Right lobe of liver (tissue), 6 donors: Measurements from ENCODE around the gene WTIP. TPM values are rescaled to one million over a fixed set of nuclear protein-coding genes. Genes with fewer than 3 reads are reported as not detected.
"Not testable (repeated sequence)": the region's sequence is repeated elsewhere in the genome, so short reads cannot be mapped to it uniquely, and the experiment has no call there.

ENCODE experiments used
- ATAC-seq, 4 donors: fragments of 200-7000 bp; cut with Tn5 transposase; one replicate each; pipeline ENCODE4 v1.9.1; 2020; ENCODE audit warnings: mild to moderate bottlenecking in 4 of 4, moderate library complexity in 4 of 4
- DNase-seq, 3 donors: peaks; one replicate each; pipeline ENCODE4 v3.0.0-alpha.2; 2020
- H3K27ac ChIP-seq, 3 donors: fragments of 200-600 bp; one replicate each; pipeline ENCODE4 v1.8.0; 2022
- H3K27me3 ChIP-seq, 2 donors: fragments of 200-600 bp; one replicate each; pipeline ENCODE4 v1.8.0; 2022
- H3K36me3 ChIP-seq, 4 donors: fragments of 200-600 bp; sonication (generic) in 1 of 4; one replicate each; pipeline versions ENCODE4 v1.5.1 to v1.8.0; 2017 to 2022; ENCODE audit warnings: control low read depth in 1 of 4
- H3K4me1 ChIP-seq, 4 donors: fragments of 200-600 bp; sonication (generic) in 1 of 4; one replicate each; pipeline versions ENCODE4 v1.5.1 to v1.8.0; 2017 to 2022; ENCODE audit warnings: control low read depth in 1 of 4
- H3K4me3 ChIP-seq, 3 donors: fragments of 200-600 bp; one replicate each; pipeline ENCODE4 v1.8.0; 2022
- H3K9me3 ChIP-seq, 4 donors: fragments of 200-600 bp; sonication (generic) in 1 of 4; one replicate each; pipeline versions ENCODE4 v1.5.1 to v1.8.0; 2017 to 2022; ENCODE audit warnings: control low read depth in 1 of 4
- POLR2A ChIP-seq: fragments of 450-650 bp; IDR thresholded peaks from one replicate; pipeline ENCODE4 v1.6.1; 2017; ENCODE audit warnings: antibody characterized with exemption, mild to moderate bottlenecking
- WGBS: methylation state at CpG from one replicate; pipeline ENCODE4 v1.1.6; 2018; ENCODE audit warnings: low coverage, low lambda C conversion rate; ENCODE audit not compliant: insufficient coverage; ENCODE audit errors: missing lambda C conversion rate; 5-methylcytosine and 5-hydroxymethylcytosine counted together
- intact Hi-C, 2 donors: fragments of 100-400 bp; cut with DNase I; formaldehyde crosslinking; loops; one replicate each; pipeline versions ENCODE4 v1.11.2 to v1.14.1; 2022
- total RNA-seq, 6 experiments: library from RNA; depleted of rRNA in 2 of 6; stranded (reverse); fragments of >200 nt in 2 of 6; fragmentation: NEBNext Ultra II Directional in 3 of 6; extraction: Animal tissue kit (Norgen Biotek cat#: 25700) in 3 of 6; gene quantifications; one replicate each; pipeline versions ENCODE4 v1.1.0 to v1.2.4, GENCODE V29; 2016 to 2023
- TF ChIP-seq, protein P1 (sequence below), 4 donors: fragments of 200-600 bp in 3 of 4; fragments of 450-650 bp in 1 of 4; IDR thresholded peaks; one replicate each; pipeline versions ENCODE4 v1.5.1 to v1.8.0; 2016 to 2022; ENCODE audit warnings: antibody characterized with exemption in 4 of 4, mild to moderate bottlenecking in 2 of 4
- donor health status: DM: no; HTN: yes; CAD: no.
- donor health status: DM: no; HTN: no; CAD: no.
- donor health status: DM: no; HTN: no; CAD: no.
- donor health status: DM: no; HTN: yes; CAD: no.
- donor health status: DM: no; HTN: yes; CAD: no.

The WTIP gene
- total RNA-seq, 6 experiments from 2014 or later, result 0.19 to 1.8 (median 1.3) TPM

DNA sequence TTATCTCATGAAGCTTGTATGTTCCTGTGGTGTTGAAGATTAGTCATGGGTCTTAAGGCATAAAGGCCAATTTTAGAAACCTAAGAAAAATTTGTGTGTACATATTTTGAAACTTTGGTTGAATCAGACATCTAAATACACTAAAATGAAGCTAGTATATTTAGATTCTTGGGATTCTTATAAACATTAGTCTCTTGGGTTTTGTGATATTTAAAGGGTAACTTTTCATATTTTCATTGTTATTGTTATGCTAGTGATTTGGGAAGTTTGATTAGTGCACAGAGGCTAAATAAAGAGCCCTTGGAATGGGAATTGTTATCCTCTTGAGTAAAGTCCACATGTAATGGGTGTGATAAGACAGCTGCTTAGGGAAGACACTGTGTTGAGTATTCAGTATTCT is 28.8 kb upstream of the WTIP start:
- Histone ChIP-seq H3K4me3 (no peak overlapping the region), H3K36me3 (peaks cover 0 to 64% (median 27%) of the 10 kb centered on the region in 4 donors), H3K4me1 (no peaks in the 10 kb centered on the region), H3K27me3 (no peaks in the 10 kb centered on the region), H3K9me3 (no peaks in the 10 kb centered on the region), H3K27ac (no peak overlapping the region)
- intact Hi-C loops, result no loop called here
- ATAC-seq (no peak), DNase-seq (no peak)
- no peak for TF ChIP-seq POLR2A

DNA sequence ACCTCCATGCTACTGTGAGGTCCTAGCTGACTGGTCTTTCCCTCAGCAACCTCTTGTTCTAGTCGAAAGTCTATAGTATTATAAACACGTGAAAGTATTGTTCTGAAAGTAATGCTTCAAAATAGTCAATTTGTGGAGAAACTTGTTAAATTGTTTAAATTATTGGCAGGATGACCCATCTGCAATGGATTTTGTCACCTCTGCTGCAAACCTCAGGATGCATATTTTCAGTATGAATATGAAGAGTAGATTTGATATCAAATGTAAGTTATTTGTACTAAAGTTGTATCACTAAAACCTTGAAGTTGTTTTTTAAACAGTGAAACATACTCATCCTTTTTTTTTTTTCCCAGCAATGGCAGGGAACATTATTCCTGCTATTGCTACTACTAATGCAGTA is 27.5 kb upstream of the WTIP start:
- H3K27ac ChIP-seq, result no peak overlapping the region
- intact Hi-C loops, result no loop called here

DNA sequence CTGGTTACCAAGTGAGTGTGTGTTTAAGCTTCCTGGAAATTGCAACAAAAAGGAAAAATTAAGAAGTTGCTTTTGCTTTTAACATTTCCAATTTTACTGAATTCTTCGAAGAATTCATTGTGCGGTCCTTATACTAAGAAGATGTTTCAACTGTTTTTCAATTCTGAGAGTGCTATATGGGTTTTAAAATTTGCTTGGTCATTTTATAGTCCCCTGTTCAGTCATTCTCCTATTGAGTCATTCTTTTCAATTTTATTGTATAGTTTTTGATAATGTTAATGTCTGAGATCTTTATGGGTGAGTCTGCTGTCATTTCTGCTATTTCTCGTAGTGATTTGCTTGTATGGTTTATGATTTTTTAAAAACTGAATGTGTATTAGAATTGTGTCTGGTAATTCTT is 26.9 kb upstream of the WTIP start:
- H3K27ac ChIP-seq, result no peak overlapping the region
- ATAC-seq (no peak), DNase-seq (no peak)
- no peaks in the 10 kb centered on the region for H3K9me3 ChIP-seq
- no peaks in the 10 kb centered on the region for H3K4me1 ChIP-seq
- 94% methylated on average over 3 of the region's 3 CpGs for WGBS
- H3K36me3 ChIP-seq, result peaks cover 0 to 78% (median 30%) of the 10 kb centered on the region in 4 donors
- no peak overlapping the region for H3K4me3 ChIP-seq
- TF ChIP-seq, protein P1, sequence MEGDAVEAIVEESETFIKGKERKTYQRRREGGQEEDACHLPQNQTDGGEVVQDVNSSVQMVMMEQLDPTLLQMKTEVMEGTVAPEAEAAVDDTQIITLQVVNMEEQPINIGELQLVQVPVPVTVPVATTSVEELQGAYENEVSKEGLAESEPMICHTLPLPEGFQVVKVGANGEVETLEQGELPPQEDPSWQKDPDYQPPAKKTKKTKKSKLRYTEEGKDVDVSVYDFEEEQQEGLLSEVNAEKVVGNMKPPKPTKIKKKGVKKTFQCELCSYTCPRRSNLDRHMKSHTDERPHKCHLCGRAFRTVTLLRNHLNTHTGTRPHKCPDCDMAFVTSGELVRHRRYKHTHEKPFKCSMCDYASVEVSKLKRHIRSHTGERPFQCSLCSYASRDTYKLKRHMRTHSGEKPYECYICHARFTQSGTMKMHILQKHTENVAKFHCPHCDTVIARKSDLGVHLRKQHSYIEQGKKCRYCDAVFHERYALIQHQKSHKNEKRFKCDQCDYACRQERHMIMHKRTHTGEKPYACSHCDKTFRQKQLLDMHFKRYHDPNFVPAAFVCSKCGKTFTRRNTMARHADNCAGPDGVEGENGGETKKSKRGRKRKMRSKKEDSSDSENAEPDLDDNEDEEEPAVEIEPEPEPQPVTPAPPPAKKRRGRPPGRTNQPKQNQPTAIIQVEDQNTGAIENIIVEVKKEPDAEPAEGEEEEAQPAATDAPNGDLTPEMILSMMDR (IDR thresholded peaks at IDR 0.05), result no peak
- TF ChIP-seq POLR2A, result no peak
- intact Hi-C loops, result no loop called here
- no peaks in the 10 kb centered on the region for H3K27me3 ChIP-seq

More for the DNA sequence above, 27.5 kb upstream of the WTIP start:
- Histone ChIP-seq H3K4me3 (no peak overlapping the region), H3K36me3 (peaks cover 0 to 74% (median 27%) of the 10 kb centered on the region in 4 donors), H3K9me3 (no peaks in the 10 kb centered on the region), H3K27me3 (no peaks in the 10 kb centered on the region), H3K4me1 (no peaks in the 10 kb centered on the region)
- no peak for ATAC-seq
- WGBS, result 92% methylated on average over 2 of the region's 2 CpGs
- DNase-seq, result no peak
- no peak for TF ChIP-seq POLR2A
- TF ChIP-seq, protein P1 (IDR thresholded peaks at IDR 0.05), result no peak

DNA sequence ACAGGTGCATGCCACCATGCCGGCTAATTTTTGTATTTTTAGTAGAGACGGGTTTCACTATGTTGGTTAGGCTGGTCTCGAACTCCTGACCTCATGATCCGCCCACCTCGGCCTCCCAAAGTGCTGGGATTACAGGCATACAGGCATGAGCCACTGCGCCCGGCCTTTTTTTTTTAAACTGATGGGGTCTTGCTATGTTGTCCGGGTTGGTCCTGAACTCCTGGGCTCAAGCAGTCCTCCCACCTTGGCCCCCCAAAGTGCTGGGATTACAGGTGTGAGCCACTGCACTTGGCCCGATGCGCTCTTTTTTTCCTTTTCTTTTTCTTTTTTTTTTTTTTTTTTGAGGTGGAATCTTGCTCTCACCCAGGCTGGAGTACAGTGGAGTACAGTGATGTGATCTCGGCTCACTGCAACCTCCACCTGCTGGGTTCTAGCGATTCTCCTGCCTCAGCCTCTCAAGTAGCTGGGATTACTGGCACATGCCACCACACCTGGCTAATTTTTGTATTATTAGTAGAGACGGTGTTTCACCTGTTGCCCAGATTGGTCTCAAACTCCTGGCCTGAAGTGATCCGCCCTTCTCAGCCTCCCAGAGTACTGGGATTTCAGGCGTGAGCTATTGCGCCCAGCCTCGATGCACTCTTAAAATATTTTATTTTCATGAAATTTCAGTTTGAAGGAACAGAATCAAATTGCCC is 25.6 kb upstream of the WTIP start:
- WGBS, result 92% methylated on average over 13 of the region's 17 CpGs
- intact Hi-C loops, result not testable (repeated sequence)
- H3K36me3 ChIP-seq, result peaks cover 0 to 74% (median 35%) of the 10 kb centered on the region in 4 donors

DNA sequence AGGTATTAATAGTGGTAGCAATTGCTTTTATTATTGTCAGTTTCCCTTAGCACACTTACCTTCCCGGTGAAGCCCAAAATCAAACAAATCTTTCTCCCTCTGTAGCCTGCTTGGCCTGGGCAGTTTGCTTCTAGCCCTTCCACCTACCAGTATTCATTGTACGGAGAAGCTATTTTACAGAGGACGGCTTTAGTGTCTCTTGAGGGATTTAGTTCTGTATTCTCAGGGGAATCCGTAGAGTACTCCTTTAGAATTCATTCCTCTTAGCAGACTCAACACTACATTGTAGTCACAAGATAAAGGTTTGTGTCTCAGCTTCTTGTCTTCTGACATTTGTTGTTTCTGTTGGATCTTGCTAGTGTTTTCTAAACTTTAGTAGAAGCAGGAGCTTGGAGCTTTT is 24.1 kb upstream of the WTIP start:
- Histone ChIP-seq H3K36me3 (peaks cover 0 to 76% (median 41%) of the 10 kb centered on the region in 4 donors), H3K27ac (no peak overlapping the region), H3K9me3 (no peaks in the 10 kb centered on the region), H3K27me3 (no peaks in the 10 kb centered on the region), H3K4me1 (no peaks in the 10 kb centered on the region), H3K4me3 (no peak overlapping the region)
- 95% methylated on average over 4 of the region's 4 CpGs for WGBS
- intact Hi-C loops, result no loop called here
- no peak for ATAC-seq
- TF ChIP-seq, protein P1 (IDR thresholded peaks at IDR 0.05), result no peak
- no peak for TF ChIP-seq POLR2A
- no peak for DNase-seq

More for the DNA sequence above, 25.6 kb upstream of the WTIP start:
- not testable (repeated sequence) for H3K27ac ChIP-seq, ATAC-seq, H3K9me3 ChIP-seq, H3K4me1 ChIP-seq, DNase-seq, H3K4me3 ChIP-seq, H3K27me3 ChIP-seq
